ENCODE data around the gene FOXJ3.

Gene FOXJ3

DNA sequence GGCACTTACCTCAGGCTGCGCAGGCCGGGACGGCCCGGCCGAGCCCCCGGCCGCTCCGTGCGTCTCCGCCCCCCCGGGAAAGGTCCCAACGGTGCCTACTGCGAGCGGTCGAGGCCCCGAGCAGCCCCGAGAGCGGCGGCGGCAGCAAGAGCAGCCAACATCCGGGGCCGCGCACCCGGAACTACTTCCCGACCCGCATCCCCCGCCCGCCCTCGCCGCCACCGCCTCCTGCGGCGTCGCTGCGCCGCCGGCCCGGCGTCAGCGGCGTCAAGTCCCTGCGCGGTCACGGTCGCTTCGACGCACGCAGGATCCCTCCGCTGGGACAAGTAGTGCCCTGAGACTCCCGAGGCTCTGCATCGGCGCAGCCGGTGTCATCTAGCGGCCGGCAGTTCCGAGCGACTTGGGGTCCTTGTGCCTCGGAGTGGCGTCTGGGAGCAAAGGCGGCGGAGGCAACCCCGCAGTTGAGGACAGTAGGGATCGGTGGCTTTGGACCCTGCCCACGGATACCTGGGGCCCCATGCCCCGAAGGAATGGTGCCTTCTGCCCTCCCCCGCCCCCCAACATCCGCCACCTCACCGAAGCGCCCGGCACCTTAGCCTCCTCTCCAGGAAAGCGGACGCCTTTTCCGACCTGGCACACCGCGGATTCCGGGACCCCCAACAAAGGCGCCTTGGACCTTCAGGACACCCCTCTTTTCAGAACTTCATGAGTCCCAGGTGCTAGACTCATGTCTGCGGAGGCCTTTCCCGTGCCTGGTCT is at the start of gene FOXJ3:
Gene FOXJ3, minus strand, starts transcription at position 186 of the 759 bp plus-strand sequence. CDS start 24,142 bp downstream, outside the sequence.
- peak within 1 kb of the TSS; percentile 91 for H3K4me3 Mint-ChIP-seq
- no peak for TF ChIP-seq CTCF (IDR thresholded peaks at IDR 0.05)
- H3K9me3 Mint-ChIP-seq, result no peaks in the 10 kb centered on the region
- peak; percentile 96 for DNase-seq
- peak within 1 kb of the TSS; percentile 91 for H3K27ac Mint-ChIP-seq
- peaks cover 53% of the 10 kb centered on the region for H3K4me1 Mint-ChIP-seq
- H3K36me3 Mint-ChIP-seq (ENCODE audit: low read depth), result peaks cover 15% of the 10 kb centered on the region
- no peaks in the 10 kb centered on the region for H3K27me3 Mint-ChIP-seq (ENCODE audit: low read depth, poor library complexity)

DNA sequence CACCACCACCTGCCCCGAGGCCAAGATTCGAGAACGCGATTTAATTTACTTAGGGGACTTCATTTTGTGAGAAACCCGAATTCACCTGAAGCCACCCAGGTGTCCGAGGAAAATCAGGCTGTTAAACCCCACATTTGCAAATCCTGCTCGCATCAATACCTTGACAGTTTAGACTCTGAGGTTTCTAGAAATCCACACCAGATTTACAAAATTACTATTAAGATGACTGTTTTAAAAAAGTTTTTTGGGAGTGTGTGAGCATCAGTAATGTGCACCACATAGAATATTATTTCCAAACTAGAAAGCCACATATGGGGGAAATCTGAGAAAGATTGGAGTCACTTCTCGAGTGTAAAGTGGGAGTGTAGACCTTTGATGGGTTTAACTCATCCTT is 46.2 kb upstream of the FOXJ3 start:
- Mint-ChIP-seq H3K27ac (no peak overlapping the region), H3K9me3 (no peaks in the 10 kb centered on the region), H3K27me3 (ENCODE audit: low read depth, poor library complexity) (peaks cover 74% of the 10 kb centered on the region), H3K4me3 (peak overlapping the region; percentile 79), H3K36me3 (ENCODE audit: low read depth) (no peaks in the 10 kb centered on the region), H3K4me1 (peaks cover 5% of the 10 kb centered on the region)
- TF ChIP-seq CTCF (IDR thresholded peaks at IDR 0.05), result no peak
- DNase-seq, result no peak

DNA sequence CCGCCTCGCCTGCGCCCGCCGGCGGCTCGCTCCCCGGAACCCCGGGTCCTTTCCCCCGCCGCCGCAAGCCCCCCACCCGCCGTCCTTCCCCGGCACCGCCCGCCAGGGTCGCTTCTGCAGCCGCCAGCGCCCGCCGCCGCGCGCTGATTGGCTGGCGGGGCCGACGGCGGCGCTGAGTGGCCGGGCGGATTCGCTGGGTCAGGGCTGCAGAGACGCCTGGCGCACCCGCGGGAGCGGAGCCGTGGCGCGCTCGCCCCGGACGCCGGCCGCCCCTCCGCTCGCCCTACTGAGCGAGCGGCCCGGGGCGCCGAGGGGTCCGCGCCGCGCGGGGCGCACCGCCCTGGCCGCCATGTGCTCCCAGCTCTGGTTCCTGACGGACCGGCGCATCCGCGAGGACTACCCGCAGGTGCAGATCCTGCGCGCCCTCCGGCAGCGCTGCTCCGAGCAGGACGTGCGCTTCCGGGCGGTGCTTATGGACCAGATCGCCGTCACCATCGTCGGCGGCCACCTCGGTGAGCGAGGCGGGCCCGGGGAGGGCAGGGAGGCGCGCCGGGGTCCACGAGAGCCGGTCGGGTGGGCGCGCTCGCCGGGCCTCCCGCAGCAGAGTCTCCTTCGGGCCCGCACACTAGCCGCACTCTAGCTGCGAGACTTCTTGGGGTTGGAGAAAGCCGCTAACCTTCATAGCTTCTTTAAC is 45.7 kb upstream of the FOXJ3 start, which contains the start of gene RIMKLA:
Gene RIMKLA, plus strand, starts transcription at position 207 of the 694 bp plus-strand sequence. Its CDS starts 143 bp downstream, at position 350.
- no peaks in the 10 kb centered on the region for H3K9me3 Mint-ChIP-seq
- peaks cover 77% of the 10 kb centered on the region for H3K27me3 Mint-ChIP-seq (ENCODE audit: low read depth, poor library complexity)
- DNase-seq, result peak; percentile 85
- H3K36me3 Mint-ChIP-seq (ENCODE audit: low read depth), result no peaks in the 10 kb centered on the region
- no peak for TF ChIP-seq CTCF (IDR thresholded peaks at IDR 0.05)
- H3K4me3 Mint-ChIP-seq, result peak within 1 kb of the TSS; percentile 79
- H3K4me1 Mint-ChIP-seq, result peaks cover 5% of the 10 kb centered on the region
- no peak within 1 kb of the TSS for H3K27ac Mint-ChIP-seq

GRCh38 chr1:42379794-42380585 is 45.0 kb upstream of the FOXJ3 start:
- H3K27me3 Mint-ChIP-seq (ENCODE audit: low read depth, poor library complexity), result peaks cover 75% of the 10 kb centered on the region
- no peaks in the 10 kb centered on the region for H3K9me3 Mint-ChIP-seq
- peaks cover 5% of the 10 kb centered on the region for H3K4me1 Mint-ChIP-seq
- peak; percentile 14 for DNase-seq
- H3K36me3 Mint-ChIP-seq (ENCODE audit: low read depth), result no peaks in the 10 kb centered on the region
- H3K4me3 Mint-ChIP-seq, result peak overlapping the region; percentile 76
- no peak overlapping the region for H3K27ac Mint-ChIP-seq
- TF ChIP-seq CTCF (IDR thresholded peaks at IDR 0.05), result no peak

DNA sequence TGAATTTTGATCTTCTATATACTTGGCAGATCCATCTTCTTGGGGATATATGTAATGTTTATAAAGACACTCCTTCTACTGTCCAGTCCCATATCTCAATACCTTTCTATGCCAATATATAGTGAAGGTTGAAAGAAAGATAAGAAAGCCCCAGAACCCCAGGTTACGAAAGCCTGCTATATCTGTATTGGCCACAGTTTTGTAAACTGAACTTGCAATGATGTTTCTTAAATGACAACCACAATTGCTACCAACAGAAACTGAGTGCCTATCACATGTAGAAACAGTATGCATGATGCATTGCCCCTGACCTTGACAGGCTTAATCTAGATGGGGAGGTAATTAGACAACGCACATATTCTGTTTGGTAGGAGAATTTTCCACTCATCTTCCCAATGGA is 37.8 kb upstream of the FOXJ3 start:
- H3K27me3 Mint-ChIP-seq (ENCODE audit: low read depth, poor library complexity), result peaks cover 25% of the 10 kb centered on the region
- peaks cover 9% of the 10 kb centered on the region for H3K4me1 Mint-ChIP-seq
- no peak for DNase-seq
- H3K4me3 Mint-ChIP-seq, result no peak overlapping the region
- H3K36me3 Mint-ChIP-seq (ENCODE audit: low read depth), result no peaks in the 10 kb centered on the region
- no peak overlapping the region for H3K27ac Mint-ChIP-seq
- no peaks in the 10 kb centered on the region for H3K9me3 Mint-ChIP-seq
- TF ChIP-seq CTCF (IDR thresholded peaks at IDR 0.05), result no peak
